HG02938 (cell line): Measurements from ENCODE around the gene CUL7.
"Not testable (repeated sequence)": the region's sequence is repeated elsewhere in the genome, so short reads cannot be mapped to it uniquely, and the experiment has no call there.

Experiments used
- ATAC-seq: cut with Tn5 transposase; IDR thresholded peaks from one replicate; pipeline ENCODE4 v1.9.1; 2021; ENCODE audit warnings: mild to moderate bottlenecking, moderate library complexity; ENCODE audit not compliant: unreplicated experiment

The CUL7 gene

DNA sequence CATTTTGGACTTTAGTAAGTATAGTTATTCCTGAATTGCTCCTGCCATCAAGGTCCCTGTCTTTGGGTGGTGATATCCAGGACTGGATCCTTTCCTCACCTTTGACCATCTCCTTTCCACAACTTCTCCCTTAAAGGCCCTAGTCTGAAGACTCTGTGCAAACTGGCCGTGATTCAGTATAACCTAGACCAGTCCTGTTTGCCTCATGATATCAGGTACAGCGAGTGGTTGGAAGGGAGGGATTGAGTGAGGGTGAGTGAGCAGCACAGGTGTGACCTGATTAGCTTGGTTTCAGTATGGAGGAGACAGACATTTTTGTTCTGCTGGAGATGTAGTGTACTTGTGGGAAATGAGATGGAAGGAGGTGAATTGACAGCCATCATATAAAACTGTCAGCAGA is 34.5 kb downstream of the CUL7 start:
- no peak for ATAC-seq

GRCh38 chr6:43016943-43017334 is 36.7 kb downstream of the CUL7 start:
- no peak for ATAC-seq

- no peak for ATAC-seq
These were observed 37.3 kb downstream of the CUL7 start for GRCh38 chr6:43016176-43016942.

DNA sequence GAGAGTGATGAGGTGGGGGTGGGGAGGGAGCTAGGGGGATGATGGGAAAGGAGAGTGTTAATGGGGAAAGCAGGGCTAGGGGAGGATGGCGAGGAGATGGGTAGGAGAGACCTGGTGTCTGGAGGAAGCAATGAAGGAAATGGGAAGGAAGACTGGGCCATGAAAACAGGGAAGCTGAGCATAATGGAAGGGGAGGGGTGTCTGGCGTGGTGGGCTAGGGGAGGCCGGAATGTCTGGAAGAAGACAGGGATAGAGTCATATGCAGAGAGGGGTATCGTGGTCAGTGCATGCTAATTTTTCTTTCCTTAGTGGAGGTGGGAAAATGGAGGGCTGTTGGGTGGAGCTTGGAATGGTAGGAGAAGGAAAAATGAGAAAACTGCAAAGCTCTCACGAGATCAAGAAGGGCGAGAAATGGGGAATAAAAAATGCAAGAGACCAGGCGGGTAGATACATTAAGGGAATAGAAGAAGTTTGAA is 39.2 kb downstream of the CUL7 start:
- ATAC-seq: no peak

DNA sequence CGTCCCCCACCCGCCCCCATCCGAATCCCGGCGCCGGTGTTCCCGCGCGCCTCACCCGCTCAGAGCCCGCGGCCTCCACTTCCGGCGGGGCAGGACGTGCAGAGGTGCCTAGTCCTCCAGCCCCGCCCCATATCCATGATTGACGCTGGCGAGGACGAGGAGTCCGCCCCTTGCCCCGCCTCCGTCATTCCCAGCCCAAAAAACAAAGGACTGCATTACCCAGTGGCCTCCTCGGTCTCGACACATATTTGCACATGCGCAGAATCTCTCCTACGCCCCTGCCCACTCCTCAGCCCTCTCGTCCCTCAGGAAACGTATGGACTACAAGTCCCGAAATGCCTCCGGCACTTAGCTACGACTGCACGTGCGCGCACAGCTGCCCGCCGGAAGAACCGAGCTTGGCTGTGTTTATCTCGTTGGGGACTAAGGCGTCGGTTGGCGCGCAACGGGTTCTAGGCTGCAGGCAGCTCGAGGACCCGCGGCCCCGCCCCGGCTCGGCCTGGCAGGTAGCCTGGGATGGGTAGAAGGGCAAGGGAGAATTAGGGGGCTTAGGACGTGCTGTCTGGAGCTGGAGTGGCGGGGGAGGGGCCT is 39.7 kb downstream of the CUL7 start, which contains the start of the genes KLHDC3 and MEA1:
Gene KLHDC3, plus strand, starts transcription at position 407 of the 591 bp plus-strand sequence. CDS start 2,944 bp downstream, outside the sequence.
Gene MEA1, minus strand, starts transcription at position 104 of the 591 bp plus-strand sequence. CDS start 133 bp downstream, outside the sequence.
- peak; percentile 94 for ATAC-seq

DNA sequence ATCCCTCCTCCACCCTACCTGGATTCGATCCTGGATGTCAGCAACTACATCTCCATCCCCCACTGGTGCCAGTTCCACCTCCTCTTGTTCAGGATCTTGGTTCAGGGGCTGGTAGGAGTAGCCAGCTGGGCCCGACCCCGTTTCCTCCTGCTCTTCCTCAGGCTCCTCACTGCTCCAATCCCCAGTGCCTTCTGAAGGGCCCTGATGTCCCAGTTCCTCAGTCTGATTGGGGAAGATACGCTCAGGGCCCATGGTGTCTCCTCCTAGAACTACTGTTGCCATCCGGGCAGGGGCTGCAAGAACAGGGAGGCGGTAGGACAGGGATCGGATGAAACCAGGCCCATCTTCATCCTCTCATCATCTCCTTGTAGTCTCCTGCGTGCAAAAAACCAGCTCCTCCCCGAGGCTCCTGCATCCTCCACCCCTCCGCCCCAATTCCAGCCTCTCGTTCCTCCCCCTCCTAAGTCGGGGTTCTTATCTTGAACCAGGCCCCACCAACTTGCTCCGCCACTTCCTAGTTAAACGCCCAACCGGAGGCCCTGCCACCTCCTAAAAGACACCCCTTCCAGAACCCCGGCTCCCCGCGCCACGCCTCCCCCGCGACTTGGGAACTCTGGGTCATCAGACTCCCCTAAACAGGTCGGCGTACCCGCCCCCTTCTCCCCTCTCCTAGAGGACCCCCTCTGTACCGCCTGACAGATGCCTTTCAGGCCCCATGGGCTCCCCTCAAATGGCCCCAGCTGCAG is 40.4 kb downstream of the CUL7 start:
- peak; percentile 1 for ATAC-seq

DNA sequence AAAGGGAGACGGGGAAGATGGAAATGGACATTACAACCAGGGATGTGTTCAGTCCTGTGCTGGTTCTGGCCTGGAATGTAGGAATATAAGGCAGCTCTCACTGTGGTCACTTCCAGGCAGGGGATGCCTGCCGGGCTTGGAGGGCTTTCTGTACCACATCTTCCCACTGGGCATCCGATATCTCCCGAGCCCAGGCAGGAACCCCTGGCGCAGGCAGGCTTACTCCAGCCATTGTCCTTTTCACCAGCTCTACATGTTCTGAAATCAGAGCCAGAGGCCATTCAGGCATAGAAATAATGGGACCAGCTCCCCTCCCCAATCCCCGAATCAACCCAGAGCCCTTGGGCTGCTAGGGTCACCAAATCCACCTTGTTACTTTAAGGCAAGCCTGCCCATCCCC is 41.3 kb downstream of the CUL7 start:
- no peak for ATAC-seq

DNA sequence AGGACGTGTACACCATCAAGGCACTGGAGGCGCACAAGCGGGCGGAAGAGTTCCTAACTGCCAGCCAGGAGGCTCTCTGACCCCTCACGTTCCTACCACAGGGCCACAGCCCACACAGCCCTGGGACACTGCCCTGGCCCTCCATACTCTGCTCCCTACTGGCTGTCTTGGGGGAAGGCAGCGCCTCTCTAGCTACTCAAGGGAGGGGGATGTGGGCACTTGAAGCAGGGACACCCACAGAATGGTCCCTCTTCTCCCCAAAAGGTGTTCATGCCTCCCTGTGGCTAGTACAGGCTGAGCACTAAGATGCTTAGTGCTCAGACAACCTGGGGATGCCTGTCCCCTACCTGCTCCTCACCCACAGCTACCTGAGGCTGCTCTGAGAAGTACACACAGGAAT is 42.4 kb downstream of the CUL7 start:
- ATAC-seq: no peak

GRCh38 chr6:43009124-43009523 is 44.5 kb downstream of the CUL7 start:
- ATAC-seq: no peak

- no peak for ATAC-seq
These were observed 46.5 kb downstream of the CUL7 start for GRCh38 chr6:43007126-43007525.

GRCh38 chr6:43006251-43006650 is 47.4 kb downstream of the CUL7 start:
- ATAC-seq: no peak

DNA sequence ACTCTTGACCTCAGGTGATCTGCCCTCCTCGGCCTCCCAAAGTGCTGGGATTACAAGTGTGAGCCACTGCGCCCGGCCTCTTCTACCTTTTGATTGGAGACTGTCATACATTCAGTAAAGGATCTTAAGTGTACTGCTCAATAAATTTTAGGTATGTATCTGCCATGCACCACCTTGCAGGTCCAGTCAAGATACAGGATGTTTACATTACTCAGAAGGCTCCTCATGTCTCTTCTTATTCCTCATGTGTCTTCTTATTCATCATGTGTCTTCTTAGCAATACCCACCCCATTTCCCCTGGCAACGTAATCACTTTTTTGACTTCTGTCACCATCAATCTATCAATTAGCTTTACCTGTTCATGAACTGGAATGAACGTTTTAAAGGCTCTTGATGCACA is 47.8 kb downstream of the CUL7 start:
- no peak for ATAC-seq

- ATAC-seq: no peak
These were observed 51.8 kb downstream of the CUL7 start for GRCh38 chr6:43001843-43002242.

DNA sequence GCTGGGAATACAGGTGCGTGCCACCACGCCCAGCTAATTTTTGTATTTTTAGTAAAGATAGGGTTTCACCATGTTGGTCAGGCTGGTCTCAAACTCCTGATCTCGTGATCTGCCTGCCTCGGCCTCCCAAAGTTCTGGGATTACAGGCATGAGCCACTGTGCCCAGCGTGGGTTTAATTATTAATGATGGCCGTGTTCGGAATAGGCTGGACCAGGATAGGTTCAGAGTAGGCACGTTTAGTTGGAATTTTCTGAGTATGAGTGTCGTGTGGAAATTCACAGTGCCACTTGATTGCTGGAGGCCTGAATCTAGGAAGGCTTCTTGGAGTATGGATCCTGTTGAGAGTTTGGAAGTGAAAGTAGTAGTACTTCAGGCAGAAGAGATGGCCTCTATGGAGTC is 55.4 kb downstream of the CUL7 start:
- ATAC-seq: not testable (repeated sequence)

GRCh38 chr6:42996513-42996912 is 57.1 kb downstream of the CUL7 start:
- no peak for ATAC-seq

- ATAC-seq: no peak
These were observed 60.2 kb downstream of the CUL7 start for GRCh38 chr6:42993445-42993844.

- no peak for ATAC-seq
These were observed 63.7 kb downstream of the CUL7 start for GRCh38 chr6:42989923-42990322.

DNA sequence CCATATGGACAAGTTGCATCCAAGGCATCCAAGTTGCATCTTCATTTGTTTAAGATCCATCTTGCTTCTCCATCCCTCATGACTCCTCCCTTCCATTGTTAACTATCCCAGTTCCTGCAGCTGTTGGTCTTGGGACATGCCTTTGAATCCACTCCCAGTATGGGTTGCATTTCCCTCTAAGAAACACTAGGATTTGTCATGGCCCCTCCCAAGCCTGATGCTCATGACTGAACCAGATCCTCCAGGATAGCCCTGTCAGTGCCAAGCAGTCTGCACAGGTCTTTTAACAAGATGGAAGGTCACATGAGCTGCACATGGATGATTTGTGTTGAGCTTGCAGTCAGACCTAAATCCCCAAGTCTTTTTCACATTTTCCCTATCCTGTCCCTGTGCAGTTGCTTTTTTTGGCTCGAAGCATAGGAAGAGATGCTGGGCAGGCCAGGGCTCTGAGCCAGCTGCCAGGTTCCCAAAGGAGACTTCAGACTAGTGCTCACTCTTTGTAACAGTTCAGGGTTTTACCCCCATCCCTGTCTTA is 65.1 kb downstream of the CUL7 start:
- ATAC-seq: no peak
